ENCODE data around the gene GALNT7.
A peak's percentile ranks its signal among the peaks of the same experiment; 100 is the strongest.

The GALNT7 gene

GRCh38 chr4:173265751-173266150 lies 97.1 kb downstream of the GALNT7 start:
- no peak for DNase-seq (ENCODE audit: low read depth)

GRCh38 chr4:173267711-173268110 lies 99.1 kb downstream of the GALNT7 start:
- DNase-seq (ENCODE audit: low read depth): no peak

GRCh38 chr4:173269280-173269679 lies 100.7 kb downstream of the GALNT7 start:
- no peak for DNase-seq (ENCODE audit: low read depth)

GRCh38 chr4:173270312-173271027 lies 101.9 kb downstream of the GALNT7 start:
- no peak for DNase-seq (ENCODE audit: low read depth)

- DNase-seq (ENCODE audit: low read depth): no peak
Measured at GRCh38 chr4:173272314-173272713, 103.7 kb downstream of the GALNT7 start.

GRCh38 chr4:173272996-173273395 lies 104.4 kb downstream of the GALNT7 start:
- no peak for DNase-seq (ENCODE audit: low read depth)

- DNase-seq (ENCODE audit: low read depth): no peak
Measured at GRCh38 chr4:173273941-173274340, 105.3 kb downstream of the GALNT7 start.

- DNase-seq (ENCODE audit: low read depth): no peak
Measured at GRCh38 chr4:173274744-173275143, 106.1 kb downstream of the GALNT7 start.

GRCh38 chr4:173275150-173275549 lies 106.5 kb downstream of the GALNT7 start:
- DNase-seq (ENCODE audit: low read depth): no peak

- DNase-seq (ENCODE audit: low read depth): no peak
Measured at GRCh38 chr4:173277340-173277739, 108.7 kb downstream of the GALNT7 start.

GRCh38 chr4:173280998-173281397 lies 112.4 kb downstream of the GALNT7 start:
- no peak for DNase-seq (ENCODE audit: low read depth)

GRCh38 chr4:173281406-173282255 lies 113.0 kb downstream of the GALNT7 start:
- no peak for DNase-seq (ENCODE audit: low read depth)

GRCh38 chr4:173282256-173282562 lies 113.6 kb downstream of the GALNT7 start:
- no peak for DNase-seq (ENCODE audit: low read depth)

GRCh38 chr4:173282626-173283025 lies 114.0 kb downstream of the GALNT7 start:
- no peak for DNase-seq (ENCODE audit: low read depth)

GRCh38 chr4:173284463-173284862 lies 115.9 kb downstream of the GALNT7 start:
- DNase-seq (ENCODE audit: low read depth): no peak

GRCh38 chr4:173287486-173287885 lies 118.9 kb downstream of the GALNT7 start:
- no peak for DNase-seq (ENCODE audit: low read depth)

- DNase-seq (ENCODE audit: low read depth): peak; percentile 25
Measured at GRCh38 chr4:173288296-173288695, 119.7 kb downstream of the GALNT7 start.

- no peak for DNase-seq (ENCODE audit: low read depth)
Measured at GRCh38 chr4:173288698-173289352, 120.2 kb downstream of the GALNT7 start.

- no peak for DNase-seq (ENCODE audit: low read depth)
Measured at GRCh38 chr4:173289353-173289727, 120.7 kb downstream of the GALNT7 start.

- DNase-seq (ENCODE audit: low read depth): no peak
Measured at GRCh38 chr4:173291899-173292298, 123.3 kb downstream of the GALNT7 start.

- DNase-seq (ENCODE audit: low read depth): no peak
Measured at GRCh38 chr4:173293663-173294062, 125.1 kb downstream of the GALNT7 start.

- DNase-seq (ENCODE audit: low read depth): no peak
Measured at GRCh38 chr4:173294444-173294843, 125.8 kb downstream of the GALNT7 start.
